Caco-2 (cell line): ENCODE results near the gene RTBDN. TPM values are rescaled to one million over a fixed set of nuclear protein-coding genes. Genes with fewer than 3 reads are reported as not detected.
A peak's percentile ranks its signal among the peaks of the same experiment; 100 is the strongest.

Experiments
- BruUV-seq: library from RNA; stranded (reverse); fragments of 400-500 nt; replicated peaks from 2 replicates; lab custom pipeline; 2021; lab: Mats Ljungman, UMichigan
- CTCF ChIA-PET: fragments of 300-600 bp; sonication (Branson Sonifier 250); formaldehyde crosslinking; loops from one replicate; lab custom pipeline; 2022; ENCODE audit warnings: antibody characterized with exemption; lab: Charles Lee
- POLR2A ChIA-PET: fragments of 300-600 bp; sonication (Branson Sonifier 250); formaldehyde crosslinking; loops from one replicate; lab custom pipeline; 2022; ENCODE audit warnings: antibody characterized with exemption; lab: Charles Lee
- DNase-seq, 2 experiments: peaks; one replicate each; pipeline versions ENCODE4 v3.0.0 to v3.0.0-alpha.2; 2020 to 2022
- H3K27me3 ChIP-seq: replicated peaks from 2 replicates; pipeline ENCODE4 v1.6.0; 2011; ENCODE audit warnings: low read length; ENCODE audit not compliant: control insufficient read depth, insufficient read depth
- H3K36me3 ChIP-seq: 2 replicates; pipeline ENCODE4 v1.5.1; 2011; ENCODE audit warnings: low read length; ENCODE audit not compliant: control insufficient read depth, insufficient read depth
- H3K4me1 ChIP-seq: fragments of 250-450 bp; sonication (Bioruptor Pico); 2 replicates; pipeline ENCODE4 v1.5.1; 2020; ENCODE audit warnings: mild to moderate bottlenecking
- H3K4me3 ChIP-seq: 2 replicates; pipeline ENCODE4 v1.5.1; 2011; ENCODE audit warnings: low read depth, mild to moderate bottlenecking, control low read depth, low read length
- H3K9me3 ChIP-seq: fragments of 250-450 bp; sonication (Bioruptor Pico); 2 replicates; pipeline ENCODE4 v1.5.1; 2020; ENCODE audit warnings: mild to moderate bottlenecking, moderate library complexity
- H3K27ac Mint-ChIP-seq: one replicate; pipeline ENCODE4 v1.8.0; 2022; ENCODE audit warnings: mixed read lengths; ENCODE audit not compliant: unreplicated experiment
- H3K27me3 Mint-ChIP-seq: one replicate; pipeline ENCODE4 v1.8.0; 2022; ENCODE audit warnings: mixed read lengths; ENCODE audit not compliant: insufficient read depth, unreplicated experiment
- H3K36me3 Mint-ChIP-seq: one replicate; pipeline ENCODE4 v1.8.0; 2022; ENCODE audit warnings: mild to moderate bottlenecking, mixed read lengths; ENCODE audit not compliant: insufficient read depth, unreplicated experiment
- H3K4me1 Mint-ChIP-seq: one replicate; pipeline ENCODE4 v1.8.0; 2022; ENCODE audit warnings: low read depth, mixed read lengths; ENCODE audit not compliant: unreplicated experiment
- H3K4me3 Mint-ChIP-seq: one replicate; pipeline ENCODE4 v1.8.0; 2022; ENCODE audit warnings: mild to moderate bottlenecking, moderate library complexity, mixed read lengths; ENCODE audit not compliant: unreplicated experiment
- H3K9me3 Mint-ChIP-seq: one replicate; pipeline ENCODE4 v1.8.0; 2022; ENCODE audit warnings: mixed read lengths; ENCODE audit not compliant: unreplicated experiment
- intact Hi-C: fragments of 100-400 bp; cut with micrococcal nuclease; formaldehyde crosslinking; loops from one replicate; pipeline ENCODE4 v1.10.0; 2022; ENCODE audit not compliant: unreplicated experiment
- total RNA-seq: library from RNA; stranded (reverse); gene quantifications from 2 replicates; pipeline ENCODE4 v1.2.3, GENCODE V29; 2022
- TF ChIP-seq, protein P1 (sequence below), 2 experiments: fragments of 200-600 bp in 1 of 2; IDR thresholded peaks; 1 replicate in 1 of 2; 2 replicates in 1 of 2; pipeline versions ENCODE4 v1.5.1 to v1.8.0; 2011 to 2022; ENCODE audit warnings: antibody characterized with exemption in 1 of 2, control low read depth in 1 of 2, inconsistent platforms in 1 of 2, low read depth in 1 of 2, low read length in 1 of 2, mild to moderate bottlenecking in 1 of 2, moderate library complexity in 1 of 2; ENCODE audit not compliant: insufficient read depth in 1 of 2, severe bottlenecking in 1 of 2, unreplicated experiment in 1 of 2

Gene RTBDN
- total RNA-seq, 1 experiment from 2014 or later: not detected

DNA sequence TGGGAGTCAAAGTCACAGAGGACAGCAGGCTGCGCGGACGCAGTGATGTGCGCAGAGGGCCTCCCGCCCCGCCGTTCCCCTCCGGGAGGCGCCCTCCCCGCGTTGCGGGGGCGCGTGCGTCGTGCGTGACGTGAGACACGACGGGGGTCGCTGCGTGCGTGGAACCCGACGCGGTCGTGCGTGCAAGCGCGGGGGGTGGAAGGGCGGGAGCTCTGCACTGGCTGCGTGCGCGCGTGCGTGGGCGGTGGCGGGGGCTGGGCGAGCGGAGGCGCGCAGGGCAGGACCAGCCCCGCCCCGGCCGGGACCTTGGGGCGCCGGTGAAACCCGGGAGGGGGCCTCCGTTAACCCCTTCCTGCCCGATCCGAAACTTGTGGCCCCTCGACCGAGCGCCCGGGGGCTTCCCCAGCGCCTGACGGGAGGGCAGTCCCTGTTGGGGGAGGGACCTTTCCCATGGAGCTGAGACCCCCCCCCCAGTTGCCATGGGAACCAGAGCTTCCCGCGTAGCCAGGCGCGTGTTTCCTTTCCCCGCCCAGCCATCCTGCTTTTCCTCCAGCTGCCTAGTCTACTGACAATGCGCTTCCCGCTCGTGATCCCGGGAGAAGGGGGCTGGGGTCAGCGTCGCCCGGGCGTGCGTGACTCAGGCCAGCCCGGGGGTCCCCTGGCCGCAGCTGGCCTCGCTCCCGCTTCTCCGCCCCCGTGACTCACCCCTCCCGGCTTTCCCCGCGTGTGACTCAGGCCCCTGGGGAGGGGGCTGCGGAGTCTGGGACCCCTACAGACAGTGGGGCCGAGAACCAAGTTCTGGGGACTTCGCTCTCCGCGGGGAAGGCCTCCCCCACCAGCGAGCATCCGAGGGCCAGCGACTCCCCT, 51.7 kb downstream of the RTBDN start:
- no peaks in the 10 kb centered on the region for H3K36me3 ChIP-seq
- no TSS peak for BruUV-seq
- Mint-ChIP-seq H3K9me3 (no peaks in the 10 kb centered on the region), H3K4me1 (peaks cover 6% of the 10 kb centered on the region), H3K27ac (no peak overlapping the region), H3K36me3 (peaks cover 6% of the 10 kb centered on the region), H3K27me3 (no peaks in the 10 kb centered on the region), H3K4me3 (no peak overlapping the region)
- intact Hi-C loops: loop anchor here (1.0 kb wide), 1 partner anchor 8 kb away; no protein-coding TSS in a partner anchor
- H3K4me1 ChIP-seq: peaks cover 32% of the 10 kb centered on the region
- no peaks in the 10 kb centered on the region for H3K9me3 ChIP-seq
- TF ChIP-seq, protein P1, sequence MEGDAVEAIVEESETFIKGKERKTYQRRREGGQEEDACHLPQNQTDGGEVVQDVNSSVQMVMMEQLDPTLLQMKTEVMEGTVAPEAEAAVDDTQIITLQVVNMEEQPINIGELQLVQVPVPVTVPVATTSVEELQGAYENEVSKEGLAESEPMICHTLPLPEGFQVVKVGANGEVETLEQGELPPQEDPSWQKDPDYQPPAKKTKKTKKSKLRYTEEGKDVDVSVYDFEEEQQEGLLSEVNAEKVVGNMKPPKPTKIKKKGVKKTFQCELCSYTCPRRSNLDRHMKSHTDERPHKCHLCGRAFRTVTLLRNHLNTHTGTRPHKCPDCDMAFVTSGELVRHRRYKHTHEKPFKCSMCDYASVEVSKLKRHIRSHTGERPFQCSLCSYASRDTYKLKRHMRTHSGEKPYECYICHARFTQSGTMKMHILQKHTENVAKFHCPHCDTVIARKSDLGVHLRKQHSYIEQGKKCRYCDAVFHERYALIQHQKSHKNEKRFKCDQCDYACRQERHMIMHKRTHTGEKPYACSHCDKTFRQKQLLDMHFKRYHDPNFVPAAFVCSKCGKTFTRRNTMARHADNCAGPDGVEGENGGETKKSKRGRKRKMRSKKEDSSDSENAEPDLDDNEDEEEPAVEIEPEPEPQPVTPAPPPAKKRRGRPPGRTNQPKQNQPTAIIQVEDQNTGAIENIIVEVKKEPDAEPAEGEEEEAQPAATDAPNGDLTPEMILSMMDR (IDR thresholded peaks at IDR 0.05; ENCODE audit: insufficient read depth in 1 of 2, low read depth in 1 of 2, low read length in 1 of 2, severe bottlenecking in 1 of 2, unreplicated experiment in 1 of 2): no peak
- ChIA-PET CTCF (interaction anchor here (0.7 to 1.0 kb wide), 3 partner anchors 10 to 65 kb away, joined by 3 to 4 read pairs (median 4); partner anchors contain the start of gene RNASEH2A), POLR2A (interaction anchor here (1.3 kb wide), 1 partner anchor 10 kb away, joined by 36 read pairs; the partner anchor contains the start of gene JUNB)
- DNase-seq: peak; percentile 81 to 83
- peak overlapping the region; percentile 50 for H3K4me3 ChIP-seq
- H3K27me3 ChIP-seq: no peaks in the 10 kb centered on the region

DNA sequence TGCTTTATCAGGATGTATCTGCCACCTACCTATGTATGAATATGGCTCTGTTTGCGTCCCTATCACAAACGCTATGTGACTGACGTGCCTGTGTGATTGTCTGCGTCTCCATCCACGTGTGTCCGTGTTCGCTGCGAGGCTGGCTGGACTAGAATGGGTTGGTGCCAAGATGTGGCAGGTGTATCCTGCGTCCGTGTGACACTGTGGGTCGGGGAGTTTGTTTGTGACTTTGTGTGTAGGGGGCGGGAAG, 52.3 kb downstream of the RTBDN start:
- no peak for DNase-seq
- CTCF ChIA-PET: interaction anchor here (0.7 to 1.0 kb wide), 2 partner anchors 24 to 66 kb away, joined by 3 to 4 read pairs; partner anchors contain the start of gene RNASEH2A

More for the DNA sequence above, 52.3 kb downstream of the RTBDN start:
- TF ChIP-seq, protein P1 (IDR thresholded peaks at IDR 0.05; ENCODE audit: insufficient read depth in 1 of 2, low read depth in 1 of 2, low read length in 1 of 2, severe bottlenecking in 1 of 2, unreplicated experiment in 1 of 2): no peak
- H3K36me3 ChIP-seq: no peaks in the 10 kb centered on the region
- H3K4me1 ChIP-seq: peaks cover 32% of the 10 kb centered on the region
- H3K36me3 Mint-ChIP-seq: peaks cover 6% of the 10 kb centered on the region
- intact Hi-C loops: loop anchor here (1.0 kb wide), 1 partner anchor 8 kb away; no protein-coding TSS in a partner anchor
- no peaks in the 10 kb centered on the region for H3K27me3 ChIP-seq
- H3K9me3 Mint-ChIP-seq: no peaks in the 10 kb centered on the region
- peak overlapping the region; percentile 50 for H3K4me3 ChIP-seq
- no TSS peak for BruUV-seq
- POLR2A ChIA-PET: interaction anchor here (1.3 kb wide), 1 partner anchor 10 kb away, joined by 36 read pairs; the partner anchor contains the start of gene JUNB
- H3K4me1 Mint-ChIP-seq: peaks cover 6% of the 10 kb centered on the region
- no peaks in the 10 kb centered on the region for H3K9me3 ChIP-seq
- no peaks in the 10 kb centered on the region for H3K27me3 Mint-ChIP-seq
- no peak overlapping the region for H3K27ac Mint-ChIP-seq
- no peak overlapping the region for H3K4me3 Mint-ChIP-seq
